B cell (primary cell): ENCODE data around the gene CYP4F3.

ENCODE experiments used
- EZH2 ChIP-seq: IDR thresholded peaks from 2 replicates; pipeline ENCODE4 v1.6.1; 2012; ENCODE audit warnings: borderline replicate concordance, low read depth, mild to moderate bottlenecking, moderate library complexity, low read length; ENCODE audit not compliant: insufficient read depth, poor library complexity, severe bottlenecking
- TF ChIP-seq, protein P1 (sequence below): fragments of 200-600 bp; IDR thresholded peaks from one replicate; pipeline ENCODE4 v1.8.0; 2022; ENCODE audit warnings: antibody characterized with exemption, mild to moderate bottlenecking

- TF ChIP-seq, protein P1, sequence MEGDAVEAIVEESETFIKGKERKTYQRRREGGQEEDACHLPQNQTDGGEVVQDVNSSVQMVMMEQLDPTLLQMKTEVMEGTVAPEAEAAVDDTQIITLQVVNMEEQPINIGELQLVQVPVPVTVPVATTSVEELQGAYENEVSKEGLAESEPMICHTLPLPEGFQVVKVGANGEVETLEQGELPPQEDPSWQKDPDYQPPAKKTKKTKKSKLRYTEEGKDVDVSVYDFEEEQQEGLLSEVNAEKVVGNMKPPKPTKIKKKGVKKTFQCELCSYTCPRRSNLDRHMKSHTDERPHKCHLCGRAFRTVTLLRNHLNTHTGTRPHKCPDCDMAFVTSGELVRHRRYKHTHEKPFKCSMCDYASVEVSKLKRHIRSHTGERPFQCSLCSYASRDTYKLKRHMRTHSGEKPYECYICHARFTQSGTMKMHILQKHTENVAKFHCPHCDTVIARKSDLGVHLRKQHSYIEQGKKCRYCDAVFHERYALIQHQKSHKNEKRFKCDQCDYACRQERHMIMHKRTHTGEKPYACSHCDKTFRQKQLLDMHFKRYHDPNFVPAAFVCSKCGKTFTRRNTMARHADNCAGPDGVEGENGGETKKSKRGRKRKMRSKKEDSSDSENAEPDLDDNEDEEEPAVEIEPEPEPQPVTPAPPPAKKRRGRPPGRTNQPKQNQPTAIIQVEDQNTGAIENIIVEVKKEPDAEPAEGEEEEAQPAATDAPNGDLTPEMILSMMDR: no peak
- TF ChIP-seq EZH2: no peak
These were observed 61.2 kb downstream of the CYP4F3 start for GRCh38 chr19:15701757-15702533.
